Measurements from ENCODE around the gene FBLN5.

FBLN5 gene

DNA sequence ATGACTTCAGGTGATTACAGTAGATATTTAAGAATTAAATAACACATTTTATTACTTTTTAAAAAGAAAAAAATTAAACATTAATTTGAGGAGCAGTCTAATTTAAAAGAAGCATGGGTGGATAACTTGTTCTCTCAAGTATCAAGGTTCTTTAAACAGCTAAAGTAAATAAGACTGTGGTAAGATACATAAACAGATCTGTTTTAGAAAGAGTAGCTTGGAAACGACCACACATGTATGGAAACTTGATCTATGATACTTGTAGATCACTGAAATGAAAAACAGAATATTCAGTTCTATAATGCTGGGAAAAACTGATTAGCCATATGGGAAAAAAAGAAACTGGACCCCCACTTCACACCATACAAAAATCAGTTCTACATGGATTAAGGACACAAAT, 116.2 kb downstream of the FBLN5 start:
- DNase-seq (ENCODE audit: low read depth, low spot score), result no peak

DNA sequence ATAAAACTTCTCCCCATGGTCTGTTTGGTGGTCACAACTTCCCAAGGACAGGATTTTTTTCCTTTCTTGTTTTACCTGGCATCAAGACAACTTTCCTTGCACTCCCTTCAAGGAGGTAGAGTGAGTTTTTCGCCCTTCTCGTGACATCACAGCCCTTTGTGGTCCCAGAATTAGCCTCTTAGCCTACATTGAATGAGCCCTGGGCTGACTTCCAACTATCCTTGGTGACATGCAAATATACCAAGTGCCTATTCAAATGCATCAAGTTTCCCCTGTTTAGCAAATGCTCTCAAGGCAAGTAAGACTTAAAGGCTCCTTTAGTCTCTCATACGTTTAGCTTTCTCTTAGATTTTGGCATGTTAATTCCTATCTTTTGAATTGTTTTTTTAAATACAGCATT, 116.7 kb downstream of the FBLN5 start:
- DNase-seq (ENCODE audit: low read depth, low spot score), result no peak

DNA sequence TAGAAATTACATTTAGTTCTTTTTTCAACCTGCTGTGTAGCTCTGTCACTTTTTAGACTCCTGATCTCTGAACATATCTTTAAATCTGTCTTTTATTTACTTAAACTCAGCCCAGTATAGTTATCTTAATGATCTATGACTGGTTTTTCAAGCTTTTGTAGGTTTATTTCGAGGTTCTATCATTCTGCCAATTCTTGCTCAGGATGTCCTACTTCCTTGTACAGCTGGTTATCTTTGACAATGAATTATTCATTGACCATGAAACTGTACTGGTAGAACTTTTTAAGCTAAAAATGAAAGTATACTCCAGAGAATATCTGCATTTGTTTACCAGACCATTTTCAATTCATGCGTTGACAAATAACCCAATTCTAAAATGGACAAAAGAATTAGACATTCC, 118.0 kb downstream of the FBLN5 start:
- DNase-seq (ENCODE audit: low read depth, low spot score), result no peak

DNA sequence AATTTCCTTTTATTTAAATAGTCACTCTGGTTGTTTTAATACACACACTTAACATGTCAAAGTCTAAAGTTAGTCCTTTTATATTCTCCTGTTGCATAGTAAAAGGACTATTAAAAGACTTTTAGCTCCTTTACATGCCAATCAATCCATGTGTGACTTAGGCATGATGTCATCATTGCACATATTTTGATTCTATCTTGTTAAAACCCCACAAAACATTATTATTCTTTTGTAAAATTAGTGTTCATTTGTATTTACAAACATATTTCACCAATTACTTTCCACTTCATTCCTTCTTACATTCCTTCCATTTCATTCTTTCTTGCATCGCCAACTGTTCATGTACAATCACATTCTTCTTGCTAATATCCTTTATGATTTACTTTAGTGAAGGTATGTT, 119.7 kb downstream of the FBLN5 start:
- DNase-seq (ENCODE audit: low read depth, low spot score), result no peak
